Pancreas (tissue), 10 donors: ENCODE data around the gene PLCB1. TPM values are rescaled to one million over a fixed set of nuclear protein-coding genes. Genes with fewer than 3 reads are reported as not detected.

ENCODE experiments used
- ATAC-seq, 4 donors: fragments of 200-7000 bp; cut with Tn5 transposase; one replicate each; pipeline versions ENCODE4 v1.8.0 to v1.9.1; 2020; ENCODE audit warnings: mild to moderate bottlenecking in 4 of 4, moderate library complexity in 4 of 4
- DNase-seq, 6 donors: peaks; one replicate each; pipeline ENCODE4 v3.0.0-alpha.2; 2020
- FAIRE-seq: peaks from 2 replicates; lab custom pipeline; 2012; peaks lifted over from hg19 to GRCh38; lab: Jason Lieb, UNC
- H3K27ac ChIP-seq, 4 donors: fragments of 200-600 bp; sonication (generic); 1 replicate in 3 of 4; 2 replicates in 1 of 4; pipeline versions ENCODE4 v1.5.0 to v1.8.0; 2020
- H3K27me3 ChIP-seq, 4 donors: fragments of 200-600 bp; one replicate each; pipeline ENCODE4 v1.8.0; 2021
- H3K36me3 ChIP-seq, 3 donors: fragments of 200-600 bp; sonication (generic) in 1 of 3; one replicate each; pipeline versions ENCODE4 v1.5.0 to v1.8.0; 2020 to 2021
- H3K4me1 ChIP-seq, 3 donors: fragments of 200-600 bp; one replicate each; pipeline ENCODE4 v1.8.0; 2021
- H3K4me3 ChIP-seq, 4 donors: fragments of 200-600 bp; sonication (generic) in 2 of 4; one replicate each; pipeline versions ENCODE4 v1.5.0 to v1.8.0; 2020 to 2021
- H3K9me3 ChIP-seq, 4 donors: fragments of 200-600 bp; one replicate each; pipeline ENCODE4 v1.8.0; 2021
- CTCF ChIP-seq, 4 donors: fragments of 200-600 bp; sonication (generic) in 3 of 4; IDR thresholded peaks; one replicate each; pipeline versions ENCODE4 v1.5.0 to v1.8.0; 2021; ENCODE audit warnings: antibody characterized with exemption in 4 of 4
- WGBS, 2 donors: extraction: QIAGEN DNeasy Blood & Tissue Kit; methylation state at CpG; one replicate each; pipeline ENCODE4 v1.1.7; 2013; 5-methylcytosine and 5-hydroxymethylcytosine counted together
- intact Hi-C, 3 donors: fragments of 100-400 bp; cut with DNase I; formaldehyde crosslinking; loops; one replicate each; pipeline versions ENCODE4 v1.11.1 to v1.14.2; 2022
- polyA plus RNA-seq, 2 donors: library from polyadenylated mRNA; stranded (reverse); fragments of 200-250 nt; gene quantifications; one replicate each; pipeline ENCODE4 v1.2.3, GENCODE V29; 2013
- total RNA-seq, 6 donors: library from RNA; stranded (reverse); fragmentation: NEBNext Ultra II Directional in 4 of 6; extraction: Animal tissue kit (Norgen Biotek cat#: 25700) in 4 of 6; gene quantifications; one replicate each; pipeline versions ENCODE4 v1.2.1 to v1.2.4, GENCODE V29; 2021 to 2023
- donor health status: healthy with polysubstance abuse.
- donor health status: DM: no; HTN: no; CAD: no; lungs with moderate emphysema.
- donor health status: DM: no; HTN: no; CAD: no.
- donor health status: control.
- donor health status: control.
- donor health status: Bipolar disorder and iron deficiency.
- donor health status: DM: yes; HTN: yes; CAD: no.
- donor health status: DM: no; HTN: no; CAD: no.
- donor health status: DM: no; HTN: no; CAD: no.
- donor health status: DM: yes; HTN: yes; CAD: no.

Gene PLCB1
- total and polyA plus RNA-seq, 8 donors, result 4.5 to 18.7 (median 13.7) TPM

DNA sequence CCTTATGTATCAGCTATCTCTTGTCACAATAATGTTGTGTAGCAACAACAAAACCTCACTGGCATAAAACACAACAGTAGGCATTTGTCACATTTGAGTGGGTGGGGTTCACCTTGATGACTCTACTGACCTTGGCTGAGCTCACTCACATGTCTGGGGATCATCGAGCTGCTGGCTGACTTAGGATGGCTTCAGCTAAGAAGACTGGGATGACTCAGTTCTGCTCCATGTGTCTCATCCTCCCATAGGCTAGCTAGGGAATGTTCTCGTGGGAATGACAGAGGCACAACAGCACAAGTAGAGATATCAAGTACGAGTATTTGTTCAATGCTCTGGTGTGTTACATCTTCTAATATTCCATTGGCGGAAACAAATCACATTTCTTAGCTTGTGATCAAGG lies 167.9 kb downstream of the PLCB1 start:
- Histone ChIP-seq H3K4me3 (no peak overlapping the region), H3K27me3 (no peaks in the 10 kb centered on the region), H3K9me3 (no peaks in the 10 kb centered on the region), H3K4me1 (no peaks in the 10 kb centered on the region), H3K36me3 (no peaks in the 10 kb centered on the region), H3K27ac (no peak overlapping the region)
- TF ChIP-seq CTCF (IDR thresholded peaks at IDR 0.05), result no peak
- FAIRE-seq (no peak), DNase-seq (no peak), ATAC-seq (no peak)
- 95% methylated on average over 4 of the region's 4 CpGs for WGBS, 2 donors
- intact Hi-C loops, result no loop called here

DNA sequence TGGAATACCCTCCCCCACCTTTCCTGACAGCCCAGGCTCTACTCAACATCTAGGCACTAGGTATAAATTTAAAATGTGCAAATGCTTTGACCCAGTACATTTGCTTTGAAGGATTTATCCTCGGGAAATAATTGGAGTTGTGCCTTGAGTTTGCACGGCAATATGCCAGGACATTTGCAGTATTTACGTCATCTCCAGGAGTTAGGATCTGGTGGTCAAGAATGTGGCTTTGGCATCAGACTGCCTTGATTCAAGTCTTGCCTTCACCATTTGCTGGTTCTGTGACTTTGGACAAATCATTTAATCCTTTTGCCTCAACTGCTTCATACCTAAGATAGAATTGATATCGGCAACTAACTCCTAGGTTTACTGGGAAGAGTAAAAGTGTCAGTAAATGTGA lies 169.6 kb downstream of the PLCB1 start:
- H3K36me3 ChIP-seq, result no peaks in the 10 kb centered on the region
- ATAC-seq (peak in 3 of 4 donors; percentile 19 to 38 (median 19)), FAIRE-seq (no peak), DNase-seq (peak in 1 of 6 donors; percentile 26)
- no peak overlapping the region for H3K27ac ChIP-seq
- no peak overlapping the region for H3K4me3 ChIP-seq
- H3K27me3 ChIP-seq, result no peaks in the 10 kb centered on the region
- no peaks in the 10 kb centered on the region for H3K9me3 ChIP-seq
- intact Hi-C loops, result no loop called here
- no peak for TF ChIP-seq CTCF (IDR thresholded peaks at IDR 0.05)
- H3K4me1 ChIP-seq, result no peaks in the 10 kb centered on the region
- WGBS, 2 donors, result 70 to 81% methylated on average over 4 of the region's 4 CpGs

- Histone ChIP-seq H3K4me1 (peaks cover 0 to 3% (median 0%) of the 10 kb centered on the region in 3 donors), H3K4me3 (no peak overlapping the region), H3K27me3 (no peaks in the 10 kb centered on the region), H3K36me3 (no peaks in the 10 kb centered on the region), H3K9me3 (no peaks in the 10 kb centered on the region), H3K27ac (no peak overlapping the region)
- ATAC-seq, result no peak
- FAIRE-seq, result no peak
- intact Hi-C loops, result no loop called here
- DNase-seq, result no peak
- 82 to 86% methylated on average over 3 of the region's 3 CpGs for WGBS, 2 donors
- TF ChIP-seq CTCF (IDR thresholded peaks at IDR 0.05), result no peak
Observed at GRCh38 chr20:8303651-8304050, 171.6 kb downstream of the PLCB1 start.

DNA sequence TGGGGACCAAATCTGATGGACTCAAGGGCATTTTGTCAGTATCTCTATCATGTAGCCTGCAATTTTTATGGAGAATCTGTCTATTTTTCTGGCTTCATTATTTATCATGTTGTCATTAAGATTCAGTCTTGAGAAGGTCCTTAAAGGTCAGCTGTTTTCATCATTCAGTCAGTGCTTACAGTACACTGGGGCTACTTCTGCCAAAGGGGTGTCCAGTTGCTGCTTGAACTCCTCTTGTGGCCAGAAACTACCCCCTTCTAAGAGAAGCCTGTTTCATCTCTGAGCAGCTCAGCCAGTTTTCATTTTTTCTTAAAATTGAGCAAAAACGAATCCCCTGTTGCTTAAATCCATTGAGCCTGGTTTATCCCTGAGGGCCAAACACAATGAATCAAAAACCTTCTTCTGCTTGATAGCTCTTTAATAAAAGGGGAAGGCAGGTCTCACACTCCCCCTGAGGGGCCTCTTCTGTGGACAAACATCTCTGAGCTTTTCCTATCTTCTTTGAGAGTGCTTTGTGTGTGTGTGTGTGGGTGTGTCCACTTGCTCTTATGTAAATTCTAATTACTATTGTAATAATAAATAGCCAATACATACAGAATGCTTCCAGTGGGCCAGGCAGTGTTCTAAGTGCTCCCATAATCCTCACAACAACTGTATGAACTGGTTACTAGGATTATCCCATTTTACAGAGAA lies 172.2 kb downstream of the PLCB1 start:
- ATAC-seq (no peak), FAIRE-seq (no peak), DNase-seq (no peak)
- TF ChIP-seq CTCF (IDR thresholded peaks at IDR 0.05), result no peak
- no peaks in the 10 kb centered on the region for H3K9me3 ChIP-seq
- H3K27me3 ChIP-seq, result no peaks in the 10 kb centered on the region
- no peak overlapping the region for H3K4me3 ChIP-seq
- H3K27ac ChIP-seq, result no peak overlapping the region
- 75 to 91% methylated on average over 1 of the region's 1 CpG for WGBS, 2 donors
- intact Hi-C loops, result no loop called here
- H3K36me3 ChIP-seq, result no peaks in the 10 kb centered on the region
- peaks cover 0 to 3% (median 0%) of the 10 kb centered on the region in 3 donors for H3K4me1 ChIP-seq

- FAIRE-seq (no peak), ATAC-seq (peak; percentile 69 to 88 (median 82)), DNase-seq (peak; percentile 42 to 72 (median 63))
- TF ChIP-seq CTCF (IDR thresholded peaks at IDR 0.05), result peak; percentile 39 to 66 (median 50)
- Histone ChIP-seq H3K4me3 (no peak overlapping the region), H3K9me3 (no peaks in the 10 kb centered on the region), H3K36me3 (no peaks in the 10 kb centered on the region), H3K4me1 (peaks cover 0 to 3% (median 0%) of the 10 kb centered on the region in 3 donors), H3K27ac (no peak overlapping the region), H3K27me3 (no peaks in the 10 kb centered on the region)
- intact Hi-C loops, result no loop called here
- 71 to 72% methylated on average over 11 of the region's 11 CpGs for WGBS, 2 donors
Observed at GRCh38 chr20:8305449-8305978, 173.4 kb downstream of the PLCB1 start.
